IMR-90 (cell line): Measurements from ENCODE around the gene MESP2. TPM values are rescaled to one million over a fixed set of nuclear protein-coding genes. Genes with fewer than 3 reads are reported as not detected.
A peak's percentile ranks its signal among the peaks of the same experiment; 100 is the strongest.

Source experiments
- ATAC-seq: fragments of 200-7000 bp; cut with Tn5 transposase; 2 replicates; pipeline ENCODE4 v1.9.1; 2020; ENCODE audit warnings: low read depth, mild to moderate bottlenecking, moderate library complexity
- BruUV-seq: library from RNA; stranded (reverse); fragments of 400-500 nt; replicated peaks from 2 replicates; lab custom pipeline; 2021; lab: Mats Ljungman, UMichigan
- CTCF ChIA-PET: fragments of 300-600 bp; formaldehyde crosslinking; extraction: SDS; loops from one replicate; lab custom pipeline; 2021; ENCODE audit warnings: antibody characterized with exemption; lab: Yijun Ruan, JAX
- POLR2A ChIA-PET: fragments of 300-600 bp; sonication (Branson Sonifier 250); formaldehyde crosslinking; loops from one replicate; lab custom pipeline; 2022; ENCODE audit warnings: antibody characterized with exemption; ENCODE audit not compliant: unreplicated experiment; lab: Charles Lee
- DNase-seq: peaks from one replicate; pipeline ENCODE4 v3.0.0; 2013
- H2AFZ ChIP-seq: replicated peaks from 2 replicates; pipeline ENCODE3; 2013; ENCODE audit warnings: low read length, mild to moderate bottlenecking; ENCODE audit not compliant: poor library complexity
- H2AK5ac ChIP-seq: 2 replicates; pipeline ENCODE4 v1.6.1; 2013; ENCODE audit warnings: low read depth, low read length, inconsistent platforms
- H2AK9ac ChIP-seq: replicated peaks from 2 replicates; pipeline ENCODE3; 2013; ENCODE audit warnings: mild to moderate bottlenecking, low read depth, low read length, moderate library complexity; ENCODE audit not compliant: poor library complexity
- H2BK120ac ChIP-seq: 2 replicates; pipeline ENCODE4 v1.6.1; 2013; ENCODE audit warnings: low read depth, low read length, inconsistent platforms
- H2BK15ac ChIP-seq: 3 replicates; pipeline ENCODE4 v1.6.1; 2013; ENCODE audit warnings: low read depth, low read length, inconsistent platforms
- H2BK20ac ChIP-seq: 2 replicates; pipeline ENCODE4 v1.6.1; 2013; ENCODE audit warnings: low read depth, mild to moderate bottlenecking, inconsistent platforms, low read length, moderate library complexity
- H2BK5ac ChIP-seq: 2 replicates; pipeline ENCODE4 v1.6.1; 2013; ENCODE audit warnings: mild to moderate bottlenecking, low read depth, low read length, inconsistent platforms; ENCODE audit not compliant: poor library complexity, severe bottlenecking
- H3K14ac ChIP-seq: replicated peaks from 2 replicates; pipeline ENCODE4 v1.6.1; 2013; ENCODE audit warnings: low read depth, low read length, inconsistent platforms
- H3K18ac ChIP-seq: 2 replicates; pipeline ENCODE4 v1.6.1; 2013; ENCODE audit warnings: low read depth, low read length, control low read depth
- H3K23ac ChIP-seq: 2 replicates; pipeline ENCODE4 v1.6.1; 2013; ENCODE audit warnings: low read depth, low read length, inconsistent platforms
- H3K27ac ChIP-seq: 2 replicates; pipeline ENCODE4 v1.5.1; 2013; ENCODE audit warnings: mild to moderate bottlenecking, control low read depth, low read length; ENCODE audit not compliant: insufficient read depth
- H3K27me3 ChIP-seq: 2 replicates; pipeline ENCODE4 v1.6.1; 2013; ENCODE audit warnings: low read length; ENCODE audit not compliant: control insufficient read depth, insufficient read depth
- H3K36me3 ChIP-seq: 2 replicates; pipeline ENCODE4 v1.6.1; 2013; ENCODE audit warnings: low read length, mixed read lengths; ENCODE audit not compliant: control insufficient read depth, insufficient read depth
- H3K4ac ChIP-seq: 2 replicates; pipeline ENCODE4 v1.6.1; 2013; ENCODE audit warnings: low read depth, low read length, inconsistent platforms
- H3K4me1 ChIP-seq: 2 replicates; pipeline ENCODE4 v1.6.1; 2013; ENCODE audit warnings: low read length, mixed read lengths; ENCODE audit not compliant: control insufficient read depth, insufficient read depth
- H3K4me2 ChIP-seq: 2 replicates; pipeline ENCODE4 v1.6.1; 2013; ENCODE audit warnings: low read depth, mild to moderate bottlenecking, control low read depth, low read length, moderate library complexity
- H3K4me3 ChIP-seq: 2 replicates; pipeline ENCODE4 v1.5.1; 2013; ENCODE audit warnings: low read depth, mild to moderate bottlenecking, control low read depth, low read length, moderate library complexity; ENCODE audit not compliant: insufficient read depth
- H3K56ac ChIP-seq: 2 replicates; pipeline ENCODE4 v1.6.1; 2013; ENCODE audit warnings: low read length, inconsistent platforms; ENCODE audit not compliant: insufficient read depth; ENCODE audit errors: extremely low read depth
- H3K79me1 ChIP-seq, 2 experiments: 2 replicates each; pipeline ENCODE4 v1.6.1; 2013; ENCODE audit warnings: low read length in 2 of 2, inconsistent platforms in 1 of 2, low read depth in 1 of 2
- H3K9ac ChIP-seq: 2 replicates; pipeline ENCODE4 v1.6.1; 2013; ENCODE audit warnings: low read depth, low read length, control low read depth
- H3K9me1 ChIP-seq: 2 replicates; pipeline ENCODE4 v1.6.1; 2013; ENCODE audit warnings: low read length, inconsistent platforms; ENCODE audit not compliant: insufficient read depth
- H3K9me3 ChIP-seq: 2 replicates; pipeline ENCODE4 v1.6.1; 2013; ENCODE audit warnings: low read length; ENCODE audit not compliant: control insufficient read depth, insufficient read depth
- H4K20me1 ChIP-seq: 2 replicates; pipeline ENCODE4 v1.6.1; 2013; ENCODE audit warnings: low read length, inconsistent platforms; ENCODE audit not compliant: insufficient read depth
- H4K5ac ChIP-seq: 2 replicates; pipeline ENCODE4 v1.6.1; 2013; ENCODE audit warnings: mild to moderate bottlenecking, low read depth, low read length, control low read depth
- H4K8ac ChIP-seq, 2 experiments: 2 replicates each; pipeline ENCODE4 v1.6.1; 2013; ENCODE audit warnings: low read depth in 2 of 2, low read length in 2 of 2, control low read depth in 1 of 2, inconsistent platforms in 1 of 2
- H4K91ac ChIP-seq: 2 replicates; pipeline ENCODE4 v1.6.1; 2013; ENCODE audit warnings: low read depth, low read length, inconsistent platforms; ENCODE audit not compliant: insufficient read depth
- BHLHE40 ChIP-seq: fragments of 150-350 bp; IDR thresholded peaks from 2 replicates; pipeline ENCODE4 v1.6.1; 2016; ENCODE audit warnings: mild to moderate bottlenecking, low read depth, low read length
- CEBPB ChIP-seq: IDR thresholded peaks from 2 replicates; pipeline ENCODE4 v1.6.1; 2012; ENCODE audit warnings: low read depth, low read length, improper control_type of control experiment
- CHD1 ChIP-seq: IDR thresholded peaks from 2 replicates; pipeline ENCODE4 v1.6.1; 2012; ENCODE audit warnings: low read depth, low read length, improper control_type of control experiment
- FOS ChIP-seq: fragments of 150-350 bp; IDR thresholded peaks from 2 replicates; pipeline ENCODE4 v1.6.1; 2016; ENCODE audit warnings: low read depth, low read length
- MAFK ChIP-seq: IDR thresholded peaks from 2 replicates; pipeline ENCODE4 v1.6.1; 2012; ENCODE audit warnings: low read depth, low read length, improper control_type of control experiment
- MXI1 ChIP-seq: IDR thresholded peaks from 2 replicates; pipeline ENCODE4 v1.6.1; 2012; ENCODE audit warnings: low read depth, mild to moderate bottlenecking, low read length, moderate library complexity, borderline replicate concordance
- POLR2A ChIP-seq: IDR thresholded peaks from 2 replicates; pipeline ENCODE4 v1.6.1; 2012; ENCODE audit warnings: mild to moderate bottlenecking, low read depth, low read length
- RAD21 ChIP-seq: IDR thresholded peaks from 2 replicates; pipeline ENCODE4 v1.6.1; 2012; ENCODE audit warnings: low read length, improper control_type of control experiment
- RCOR1 ChIP-seq: IDR thresholded peaks from 2 replicates; pipeline ENCODE4 v1.6.1; 2012; ENCODE audit warnings: mild to moderate bottlenecking, low read length, improper control_type of control experiment; ENCODE audit not compliant: insufficient replicate concordance
- RFX5 ChIP-seq: IDR thresholded peaks from 2 replicates; pipeline ENCODE4 v1.8.0; 2012; ENCODE audit warnings: low read depth, mild to moderate bottlenecking, low read length, moderate library complexity
- USF2 ChIP-seq: fragments of 150-350 bp; IDR thresholded peaks from 2 replicates; pipeline ENCODE4 v1.6.1; 2017; ENCODE audit warnings: mild to moderate bottlenecking, antibody characterized with exemption, low read length, low read depth
- WGBS, 2 experiments: methylation state at CpG; one replicate each; pipeline versions ENCODE4 v1.1.5 to v1.1.7; 2013; ENCODE audit warnings: missing lambda C conversion rate in 2 of 2; ENCODE audit not compliant: insufficient read length in 1 of 2; ENCODE audit errors: extremely low coverage in 2 of 2; 5-methylcytosine and 5-hydroxymethylcytosine counted together
- dilution Hi-C: fragments of 300-500 bp; cut with HindIII; formaldehyde crosslinking; loops from one replicate; pipeline ENCODE4 v1.14.3; 2018; ENCODE audit warnings: low sequenced_read_pairs; ENCODE audit not compliant: unreplicated experiment
- in situ Hi-C: fragments of 300-500 bp; cut with MboI; formaldehyde crosslinking; loops from 3 replicates; pipeline ENCODE4 v1.14.3; 2019; ENCODE audit warnings: low sequenced_read_pairs, inconsistent platforms, mixed read lengths
- intact Hi-C: fragments of 100-400 bp; cut with micrococcal nuclease; formaldehyde crosslinking; loops from 2 replicates; pipeline ENCODE4 v1.10.0; 2022
- polyA plus RNA-seq, 3 experiments: library from polyadenylated mRNA; depleted of rRNA; stranded (reverse); fragments of >200 nt; gene quantifications; 2 replicates each; pipeline ENCODE4 v1.2.3, GENCODE V29; 2012; ENCODE audit warnings: low replicate concordance in 1 of 3
- total RNA-seq: library from RNA; depleted of rRNA; stranded (reverse); fragments of >200 nt; gene quantifications from 2 replicates; pipeline ENCODE4 v1.2.3, GENCODE V29; 2012
- TF ChIP-seq, protein P1 (sequence below): conservative IDR thresholded peaks from 2 replicates; pipeline ENCODE4 v1.5.1; 2012; ENCODE audit warnings: mild to moderate bottlenecking, low read depth, low read length, improper control_type of control experiment

MESP2 gene
- total and polyA plus RNA-seq, 2 of the 4 experiments (the other 2 are of a cell fraction): 0.18 to 0.32 TPM

DNA sequence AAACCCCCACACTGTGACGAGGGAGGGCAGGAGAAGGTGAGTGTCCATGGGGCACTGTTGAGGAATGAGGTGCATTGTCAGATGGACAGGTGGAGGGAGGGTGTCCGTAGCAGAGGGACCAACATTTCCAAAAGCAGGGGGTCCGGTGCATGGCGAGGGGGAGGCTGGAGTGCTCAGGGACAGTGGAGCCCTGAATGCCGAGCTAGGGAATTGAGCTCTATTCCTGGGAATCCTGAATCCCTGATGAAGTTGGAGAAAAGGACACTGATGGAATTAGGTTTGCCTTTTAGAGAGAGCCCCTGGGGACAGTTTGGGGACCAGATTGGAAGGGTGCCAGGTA, 46.4 kb downstream of the MESP2 start:
- H3K27me3 ChIP-seq: no peaks in the 10 kb centered on the region
- no peak overlapping the region for H2AFZ ChIP-seq
- no peak overlapping the region for H3K23ac ChIP-seq
- no peak overlapping the region for H3K4me2 ChIP-seq
- no peak overlapping the region for H3K4me3 ChIP-seq
- H4K91ac ChIP-seq: peak overlapping the region; percentile 14; the same call in 1 of the 2 replicates
- H3K4me1 ChIP-seq: peaks cover 12% of the 10 kb centered on the region
- no peak overlapping the region for H2BK5ac ChIP-seq
- H2AK5ac ChIP-seq: peak overlapping the region; percentile 86
- no peaks in the 10 kb centered on the region for H3K79me1 ChIP-seq
- 0 out of 2 replicates have a peak overlapping the region, but pooled peaks have one; percentile 8 for H2BK120ac ChIP-seq
- in situ Hi-C loops (no loop called here), intact Hi-C loops (no loop called here), dilution Hi-C loops (no loop called here)
- BruUV-seq: no TSS peak
- no peaks in the 10 kb centered on the region for H3K36me3 ChIP-seq
- peak overlapping the region; percentile 8; the same call in 1 of the 2 replicates for H2BK20ac ChIP-seq
- no peak overlapping the region for H3K9ac ChIP-seq
- no peak overlapping the region for H3K27ac ChIP-seq
- no peak overlapping the region for H3K56ac ChIP-seq
- no peak for DNase-seq
- no peak overlapping the region for H3K18ac ChIP-seq
- ChIA-PET CTCF (no interaction called here), POLR2A (interaction anchor here (0.6 kb wide), 1 partner anchor 22 kb away, joined by 3 read pairs; no protein-coding TSS in a partner anchor)
- 100% methylated on average over 1 of the region's 5 CpGs; no CpG with 5 or more reads in 1 of the 2 experiments for WGBS, 2 experiments
- H3K9me3 ChIP-seq: no peaks in the 10 kb centered on the region
- H3K14ac ChIP-seq: no peak overlapping the region; the same call in 1 of the 2 replicates
- no peak overlapping the region for H4K8ac ChIP-seq
- H2AK9ac ChIP-seq: peak overlapping the region; percentile 86
- no peak overlapping the region for H4K5ac ChIP-seq
- TF ChIP-seq FOS: no peak
- no peak for TF ChIP-seq RCOR1
- TF ChIP-seq CHD1: no peak
- TF ChIP-seq RAD21: no peak
- TF ChIP-seq RFX5: no peak
- TF ChIP-seq MAFK: no peak
- TF ChIP-seq, protein P1, sequence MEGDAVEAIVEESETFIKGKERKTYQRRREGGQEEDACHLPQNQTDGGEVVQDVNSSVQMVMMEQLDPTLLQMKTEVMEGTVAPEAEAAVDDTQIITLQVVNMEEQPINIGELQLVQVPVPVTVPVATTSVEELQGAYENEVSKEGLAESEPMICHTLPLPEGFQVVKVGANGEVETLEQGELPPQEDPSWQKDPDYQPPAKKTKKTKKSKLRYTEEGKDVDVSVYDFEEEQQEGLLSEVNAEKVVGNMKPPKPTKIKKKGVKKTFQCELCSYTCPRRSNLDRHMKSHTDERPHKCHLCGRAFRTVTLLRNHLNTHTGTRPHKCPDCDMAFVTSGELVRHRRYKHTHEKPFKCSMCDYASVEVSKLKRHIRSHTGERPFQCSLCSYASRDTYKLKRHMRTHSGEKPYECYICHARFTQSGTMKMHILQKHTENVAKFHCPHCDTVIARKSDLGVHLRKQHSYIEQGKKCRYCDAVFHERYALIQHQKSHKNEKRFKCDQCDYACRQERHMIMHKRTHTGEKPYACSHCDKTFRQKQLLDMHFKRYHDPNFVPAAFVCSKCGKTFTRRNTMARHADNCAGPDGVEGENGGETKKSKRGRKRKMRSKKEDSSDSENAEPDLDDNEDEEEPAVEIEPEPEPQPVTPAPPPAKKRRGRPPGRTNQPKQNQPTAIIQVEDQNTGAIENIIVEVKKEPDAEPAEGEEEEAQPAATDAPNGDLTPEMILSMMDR: no peak
- TF ChIP-seq BHLHE40: no peak
- no peak for TF ChIP-seq USF2
- no peak for TF ChIP-seq CEBPB
- TF ChIP-seq POLR2A: no peak
- TF ChIP-seq MXI1: no peak
- H3K9me1 ChIP-seq: peaks cover 15% of the 10 kb centered on the region; the same call in 1 of the 2 replicates
- peak overlapping the region; percentile 46 for H3K4ac ChIP-seq
- no peak for ATAC-seq
- H2BK15ac ChIP-seq: peak overlapping the region; percentile 44; the same call in 1 of the 3 replicates
- H4K20me1 ChIP-seq: no peaks in the 10 kb centered on the region
